SK-N-SH (cell line): ENCODE results near the gene GAN.

Source experiments
- EP300 ChIP-seq, 2 experiments: IDR thresholded peaks; 2 replicates each; pipeline versions ENCODE4 v1.4.0 to v1.6.1; 2012; ENCODE audit warnings: borderline replicate concordance in 1 of 2, low read depth in 1 of 2, low read length in 1 of 2
- GATA2 ChIP-seq: sonication (generic); formaldehyde crosslinking; IDR thresholded peaks from 2 replicates; pipeline ENCODE4 v1.5.0; 2020; ENCODE audit warnings: mild to moderate bottlenecking, missing genetic modification reagents
- POLR2AphosphoS5 ChIP-seq: IDR thresholded peaks from 2 replicates; pipeline ENCODE4 v1.6.1; 2012; ENCODE audit warnings: low read depth, low read length
- SMC3 ChIP-seq: IDR thresholded peaks from 2 replicates; pipeline ENCODE4 v1.6.1; 2012; ENCODE audit warnings: low read depth, low read length, improper control_type of control experiment
- TAF1 ChIP-seq: IDR thresholded peaks from 2 replicates; pipeline ENCODE4 v1.6.1; 2012; ENCODE audit warnings: low read depth, mild to moderate bottlenecking, low read length, moderate library complexity, borderline replicate concordance
- TEAD4 ChIP-seq: IDR thresholded peaks from 2 replicates; pipeline ENCODE4 v1.4.0; 2012; ENCODE audit warnings: mild to moderate bottlenecking, borderline replicate concordance; ENCODE audit not compliant: insufficient read depth
- TF ChIP-seq, protein P1 (sequence below): fragments of 200-600 bp; sonication (generic); IDR thresholded peaks from 2 replicates; pipeline ENCODE4 v1.6.1; 2017; ENCODE audit warnings: antibody characterized with exemption, mild to moderate bottlenecking, moderate library complexity
- TF ChIP-seq, protein P2 (sequence below): IDR thresholded peaks from 2 replicates; pipeline ENCODE4 v1.4.0; 2012; ENCODE audit warnings: low read depth, borderline replicate concordance
- TF ChIP-seq, protein P3 (sequence below): IDR thresholded peaks from 2 replicates; pipeline ENCODE4 v1.6.1; 2012; ENCODE audit warnings: mild to moderate bottlenecking, low read depth, low read length, moderate library complexity
- TF ChIP-seq, protein P4 (sequence below): IDR thresholded peaks from 2 replicates; pipeline ENCODE4 v1.4.0; 2012; ENCODE audit warnings: low read depth

DNA sequence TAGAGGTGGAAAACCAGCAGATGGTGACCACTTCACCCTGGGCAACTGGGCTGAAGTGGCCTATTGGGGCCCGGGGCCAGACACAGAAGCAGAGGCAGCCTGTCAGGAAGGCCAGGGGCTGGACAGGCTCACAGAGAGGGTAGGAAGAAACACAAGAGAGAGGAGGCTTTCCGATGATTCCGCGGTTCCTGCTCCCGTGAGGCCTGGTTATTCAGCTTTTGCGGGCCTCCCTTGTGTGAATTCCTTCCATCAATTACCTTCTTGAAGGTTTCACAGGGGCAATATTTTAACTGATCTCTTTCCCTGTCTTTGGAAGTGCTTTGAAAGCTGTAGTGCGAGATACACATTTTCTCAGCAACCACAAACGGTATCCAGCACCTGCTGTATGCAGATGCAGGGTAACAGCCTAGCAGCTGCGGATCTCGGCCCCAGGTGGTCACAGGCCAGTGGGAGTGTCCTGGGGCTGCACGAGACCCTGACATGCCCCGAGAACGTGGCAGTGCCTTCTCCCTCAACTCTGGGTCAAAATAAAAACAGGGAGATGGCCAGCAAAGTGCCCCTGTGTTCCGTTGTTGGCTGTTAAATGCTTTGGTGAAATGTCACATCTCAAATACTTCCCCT lies 118.3 kb downstream of the GAN start:
- TF ChIP-seq, protein P1, sequence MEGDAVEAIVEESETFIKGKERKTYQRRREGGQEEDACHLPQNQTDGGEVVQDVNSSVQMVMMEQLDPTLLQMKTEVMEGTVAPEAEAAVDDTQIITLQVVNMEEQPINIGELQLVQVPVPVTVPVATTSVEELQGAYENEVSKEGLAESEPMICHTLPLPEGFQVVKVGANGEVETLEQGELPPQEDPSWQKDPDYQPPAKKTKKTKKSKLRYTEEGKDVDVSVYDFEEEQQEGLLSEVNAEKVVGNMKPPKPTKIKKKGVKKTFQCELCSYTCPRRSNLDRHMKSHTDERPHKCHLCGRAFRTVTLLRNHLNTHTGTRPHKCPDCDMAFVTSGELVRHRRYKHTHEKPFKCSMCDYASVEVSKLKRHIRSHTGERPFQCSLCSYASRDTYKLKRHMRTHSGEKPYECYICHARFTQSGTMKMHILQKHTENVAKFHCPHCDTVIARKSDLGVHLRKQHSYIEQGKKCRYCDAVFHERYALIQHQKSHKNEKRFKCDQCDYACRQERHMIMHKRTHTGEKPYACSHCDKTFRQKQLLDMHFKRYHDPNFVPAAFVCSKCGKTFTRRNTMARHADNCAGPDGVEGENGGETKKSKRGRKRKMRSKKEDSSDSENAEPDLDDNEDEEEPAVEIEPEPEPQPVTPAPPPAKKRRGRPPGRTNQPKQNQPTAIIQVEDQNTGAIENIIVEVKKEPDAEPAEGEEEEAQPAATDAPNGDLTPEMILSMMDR: no peak
- TF ChIP-seq POLR2AphosphoS5 (no peak), SMC3 (no peak), TAF1 (no peak), GATA2 (CRISPR knock-in tag) (no peak), EP300 (IDR thresholded peaks at IDR 0.05; ENCODE audit: borderline replicate concordance in 1 of 2, low read depth in 1 of 2, low read length in 1 of 2) (no peak), TEAD4 (no peak)
- TF ChIP-seq, protein P2, sequence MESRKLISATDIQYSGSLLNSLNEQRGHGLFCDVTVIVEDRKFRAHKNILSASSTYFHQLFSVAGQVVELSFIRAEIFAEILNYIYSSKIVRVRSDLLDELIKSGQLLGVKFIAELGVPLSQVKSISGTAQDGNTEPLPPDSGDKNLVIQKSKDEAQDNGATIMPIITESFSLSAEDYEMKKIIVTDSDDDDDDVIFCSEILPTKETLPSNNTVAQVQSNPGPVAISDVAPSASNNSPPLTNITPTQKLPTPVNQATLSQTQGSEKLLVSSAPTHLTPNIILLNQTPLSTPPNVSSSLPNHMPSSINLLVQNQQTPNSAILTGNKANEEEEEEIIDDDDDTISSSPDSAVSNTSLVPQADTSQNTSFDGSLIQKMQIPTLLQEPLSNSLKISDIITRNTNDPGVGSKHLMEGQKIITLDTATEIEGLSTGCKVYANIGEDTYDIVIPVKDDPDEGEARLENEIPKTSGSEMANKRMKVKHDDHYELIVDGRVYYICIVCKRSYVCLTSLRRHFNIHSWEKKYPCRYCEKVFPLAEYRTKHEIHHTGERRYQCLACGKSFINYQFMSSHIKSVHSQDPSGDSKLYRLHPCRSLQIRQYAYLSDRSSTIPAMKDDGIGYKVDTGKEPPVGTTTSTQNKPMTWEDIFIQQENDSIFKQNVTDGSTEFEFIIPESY: no peak
- TF ChIP-seq, protein P3, sequence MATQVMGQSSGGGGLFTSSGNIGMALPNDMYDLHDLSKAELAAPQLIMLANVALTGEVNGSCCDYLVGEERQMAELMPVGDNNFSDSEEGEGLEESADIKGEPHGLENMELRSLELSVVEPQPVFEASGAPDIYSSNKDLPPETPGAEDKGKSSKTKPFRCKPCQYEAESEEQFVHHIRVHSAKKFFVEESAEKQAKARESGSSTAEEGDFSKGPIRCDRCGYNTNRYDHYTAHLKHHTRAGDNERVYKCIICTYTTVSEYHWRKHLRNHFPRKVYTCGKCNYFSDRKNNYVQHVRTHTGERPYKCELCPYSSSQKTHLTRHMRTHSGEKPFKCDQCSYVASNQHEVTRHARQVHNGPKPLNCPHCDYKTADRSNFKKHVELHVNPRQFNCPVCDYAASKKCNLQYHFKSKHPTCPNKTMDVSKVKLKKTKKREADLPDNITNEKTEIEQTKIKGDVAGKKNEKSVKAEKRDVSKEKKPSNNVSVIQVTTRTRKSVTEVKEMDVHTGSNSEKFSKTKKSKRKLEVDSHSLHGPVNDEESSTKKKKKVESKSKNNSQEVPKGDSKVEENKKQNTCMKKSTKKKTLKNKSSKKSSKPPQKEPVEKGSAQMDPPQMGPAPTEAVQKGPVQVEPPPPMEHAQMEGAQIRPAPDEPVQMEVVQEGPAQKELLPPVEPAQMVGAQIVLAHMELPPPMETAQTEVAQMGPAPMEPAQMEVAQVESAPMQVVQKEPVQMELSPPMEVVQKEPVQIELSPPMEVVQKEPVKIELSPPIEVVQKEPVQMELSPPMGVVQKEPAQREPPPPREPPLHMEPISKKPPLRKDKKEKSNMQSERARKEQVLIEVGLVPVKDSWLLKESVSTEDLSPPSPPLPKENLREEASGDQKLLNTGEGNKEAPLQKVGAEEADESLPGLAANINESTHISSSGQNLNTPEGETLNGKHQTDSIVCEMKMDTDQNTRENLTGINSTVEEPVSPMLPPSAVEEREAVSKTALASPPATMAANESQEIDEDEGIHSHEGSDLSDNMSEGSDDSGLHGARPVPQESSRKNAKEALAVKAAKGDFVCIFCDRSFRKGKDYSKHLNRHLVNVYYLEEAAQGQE: no peak
- TF ChIP-seq, protein P4, sequence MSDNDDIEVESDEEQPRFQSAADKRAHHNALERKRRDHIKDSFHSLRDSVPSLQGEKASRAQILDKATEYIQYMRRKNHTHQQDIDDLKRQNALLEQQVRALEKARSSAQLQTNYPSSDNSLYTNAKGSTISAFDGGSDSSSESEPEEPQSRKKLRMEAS: no peak
